ENCODE measurements around the gene SETD5.

DNA sequence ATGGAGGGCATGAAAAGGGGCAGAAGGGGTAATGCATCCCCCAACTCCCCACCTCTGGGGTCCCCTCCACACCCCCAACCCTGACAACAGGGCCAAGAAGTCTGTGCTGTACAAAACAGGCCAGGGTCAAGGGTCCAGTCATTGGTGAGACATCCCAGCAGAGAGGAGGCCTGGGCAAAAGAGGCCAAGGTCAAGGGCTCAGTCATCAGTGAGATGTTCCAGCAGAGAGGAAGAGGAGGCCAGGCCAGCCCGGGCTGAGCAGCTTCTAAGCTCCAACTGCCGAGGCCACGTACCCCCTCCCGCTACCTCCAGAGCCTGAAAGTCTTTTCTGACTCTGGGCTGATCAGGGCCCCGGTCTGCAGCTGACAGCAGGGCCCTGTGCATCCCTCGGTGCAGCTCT is 103.8 kb downstream of the SETD5 start:
- TF ChIP-seq POLR2AphosphoS5 (IDR thresholded peaks at IDR 0.05; ENCODE audit: low read depth, low read length) (no peak), POLR2A (IDR thresholded peaks at IDR 0.05; ENCODE audit: low read depth, low read length) (no peak), TAF1 (IDR thresholded peaks at IDR 0.05; ENCODE audit: borderline replicate concordance, low read depth, low read length) (no peak)

Data from GM12892 (cell line).